RWPE1 (cell line): ENCODE results near the gene FAM114A2.

Source experiments
- CTCF ChIA-PET: fragments of 350-600 bp; sonication (Branson Sonifier 250); formaldehyde crosslinking; extraction: SDS; loops from one replicate; lab custom pipeline; 2021; lab: Yijun Ruan, JAX
- POLR2A ChIA-PET: fragments of 400-600 bp; formaldehyde crosslinking; extraction: SDS; loops from one replicate; lab custom pipeline; 2020; ENCODE audit warnings: antibody characterized with exemption; ENCODE audit not compliant: low non-redundant PET; lab: Yijun Ruan, JAX
- DNase-seq: peaks from one replicate; pipeline ENCODE4 v3.0.0; 2012; ENCODE audit warnings: low spot score
- H3K27ac ChIP-seq: fragments of 450-650 bp; 2 replicates; pipeline ENCODE4 v1.5.1; 2017
- TF ChIP-seq, protein P1 (sequence below): fragments of 450-650 bp; conservative IDR thresholded peaks from 2 replicates; pipeline ENCODE4 v1.5.1; 2017; ENCODE audit warnings: low read depth, mild to moderate bottlenecking

Gene FAM114A2

DNA sequence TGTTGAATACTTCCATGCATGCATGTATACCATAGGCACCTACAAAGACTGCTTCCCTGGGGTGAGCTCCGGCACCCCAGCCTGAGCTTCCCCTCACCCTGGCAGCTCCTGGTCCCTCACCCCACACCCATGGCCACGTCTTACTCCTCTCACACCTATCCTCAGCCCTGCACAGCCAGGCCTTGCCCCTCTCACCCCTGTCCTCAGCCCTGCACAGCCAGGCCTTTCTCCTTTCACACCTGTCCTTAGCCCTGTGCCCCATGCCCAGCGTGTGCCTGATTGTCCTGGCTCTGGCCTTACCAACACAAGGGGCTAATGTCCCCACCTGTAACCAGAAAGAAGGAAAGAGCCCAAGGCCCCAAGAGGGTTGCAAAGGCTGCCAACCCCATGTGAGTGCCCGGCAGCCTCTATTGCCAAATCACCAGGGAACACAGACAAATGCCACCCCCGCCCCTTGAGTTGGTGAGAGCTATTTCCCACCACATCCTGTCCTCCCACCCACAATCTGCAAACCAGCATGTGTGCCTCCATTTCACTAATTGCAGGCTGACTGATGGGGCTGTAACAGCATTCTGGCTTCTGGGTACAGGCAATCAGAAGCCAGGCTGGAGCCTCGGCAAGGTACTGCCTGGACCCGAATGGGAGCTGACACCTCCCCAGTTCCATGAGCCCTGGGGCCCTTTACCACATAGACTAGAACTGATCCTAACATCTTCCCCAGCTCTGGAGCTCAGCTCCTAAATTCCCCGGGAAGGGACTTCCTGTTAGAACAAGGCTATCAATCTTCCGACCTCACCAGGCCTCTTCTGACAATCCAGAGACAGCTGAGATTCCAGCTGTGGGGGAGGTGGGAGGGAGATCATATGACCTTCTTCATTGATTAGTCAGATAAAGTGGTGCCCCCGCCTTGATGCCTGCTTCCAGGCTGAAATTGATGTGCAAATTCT, 78.2 kb downstream of the FAM114A2 start:
- TF ChIP-seq, protein P1, sequence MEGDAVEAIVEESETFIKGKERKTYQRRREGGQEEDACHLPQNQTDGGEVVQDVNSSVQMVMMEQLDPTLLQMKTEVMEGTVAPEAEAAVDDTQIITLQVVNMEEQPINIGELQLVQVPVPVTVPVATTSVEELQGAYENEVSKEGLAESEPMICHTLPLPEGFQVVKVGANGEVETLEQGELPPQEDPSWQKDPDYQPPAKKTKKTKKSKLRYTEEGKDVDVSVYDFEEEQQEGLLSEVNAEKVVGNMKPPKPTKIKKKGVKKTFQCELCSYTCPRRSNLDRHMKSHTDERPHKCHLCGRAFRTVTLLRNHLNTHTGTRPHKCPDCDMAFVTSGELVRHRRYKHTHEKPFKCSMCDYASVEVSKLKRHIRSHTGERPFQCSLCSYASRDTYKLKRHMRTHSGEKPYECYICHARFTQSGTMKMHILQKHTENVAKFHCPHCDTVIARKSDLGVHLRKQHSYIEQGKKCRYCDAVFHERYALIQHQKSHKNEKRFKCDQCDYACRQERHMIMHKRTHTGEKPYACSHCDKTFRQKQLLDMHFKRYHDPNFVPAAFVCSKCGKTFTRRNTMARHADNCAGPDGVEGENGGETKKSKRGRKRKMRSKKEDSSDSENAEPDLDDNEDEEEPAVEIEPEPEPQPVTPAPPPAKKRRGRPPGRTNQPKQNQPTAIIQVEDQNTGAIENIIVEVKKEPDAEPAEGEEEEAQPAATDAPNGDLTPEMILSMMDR = no peak
- ChIA-PET CTCF (interaction anchor here (0.5 to 1.2 kb wide), 2 partner anchors 13 to 42 kb away, joined by 3 to 4 read pairs; no protein-coding TSS in a partner anchor), POLR2A (no interaction called here)
- H3K27ac ChIP-seq = no peak overlapping the region
- DNase-seq = no peak

DNA sequence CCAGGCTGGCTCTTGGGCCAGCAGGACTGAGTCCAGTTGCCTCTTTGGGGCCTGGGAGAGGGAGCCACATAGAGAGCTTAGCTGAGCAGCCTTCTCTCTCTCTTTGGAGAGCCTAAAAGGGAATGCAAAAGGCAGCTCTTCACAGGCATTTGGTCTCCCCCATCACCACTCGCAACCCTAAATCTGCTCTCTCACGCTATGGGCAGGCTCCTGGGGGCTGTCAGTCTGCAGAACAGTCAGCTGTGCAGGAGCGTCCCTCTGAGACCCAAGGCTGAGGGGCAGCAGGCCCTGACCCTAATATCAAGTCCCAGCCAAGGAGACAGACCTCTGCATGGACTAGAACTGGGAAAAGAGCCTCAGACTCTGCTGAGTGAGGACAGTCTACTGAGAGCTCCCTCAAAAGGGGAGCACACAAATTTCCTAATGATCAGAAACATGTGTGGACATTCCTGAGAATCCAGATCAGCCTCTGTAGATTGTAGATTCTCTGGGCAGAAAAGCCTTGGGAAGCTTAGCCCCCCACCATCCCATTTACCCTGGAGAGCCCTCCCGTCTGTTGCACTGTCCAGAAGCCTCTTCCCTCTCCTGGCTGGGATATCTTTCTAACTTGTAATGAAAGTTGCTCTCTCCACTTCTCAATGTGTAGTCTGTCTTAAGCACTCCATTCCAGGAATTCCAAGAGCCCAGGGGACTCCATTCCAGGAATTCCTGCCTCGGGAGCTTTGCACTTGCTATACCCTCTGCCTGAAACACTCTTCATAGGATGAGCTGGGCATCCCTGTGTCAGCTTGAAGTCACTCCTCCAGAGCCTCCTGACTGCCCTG, 79.4 kb downstream of the FAM114A2 start:
- H3K27ac ChIP-seq = no peak overlapping the region
- TF ChIP-seq, protein P1 = no peak
- CTCF ChIA-PET = interaction anchor here (0.5 to 1.2 kb wide), 2 partner anchors 15 to 41 kb away, joined by 3 to 4 read pairs; no protein-coding TSS in a partner anchor
- POLR2A ChIA-PET = no interaction called here
- no peak for DNase-seq

DNA sequence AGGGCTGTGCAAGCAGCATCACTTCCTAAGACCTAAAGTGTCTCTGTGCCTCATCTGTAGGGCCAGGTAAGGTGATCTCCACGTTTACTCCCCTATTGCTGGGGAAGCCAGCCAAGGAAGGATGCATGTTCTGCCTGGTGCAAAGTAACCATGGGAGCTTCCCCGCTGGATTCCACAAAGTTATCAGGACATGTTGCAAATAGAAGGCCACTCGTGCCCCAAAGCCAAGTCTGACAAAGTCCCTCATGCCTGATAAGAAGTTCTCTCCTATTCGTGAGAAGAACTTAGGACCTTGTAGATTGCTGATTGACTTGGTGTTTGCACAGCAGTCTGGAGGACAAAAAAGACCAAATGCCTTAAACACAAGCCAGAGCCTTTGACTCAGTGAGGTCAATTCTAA, 81.5 kb downstream of the FAM114A2 start:
- POLR2A ChIA-PET = no interaction called here
- CTCF ChIA-PET = interaction anchor here (0.6 kb wide), 1 partner anchor 683 kb away, joined by 3 read pairs; no protein-coding TSS in a partner anchor
- TF ChIP-seq, protein P1 = no peak

DNA sequence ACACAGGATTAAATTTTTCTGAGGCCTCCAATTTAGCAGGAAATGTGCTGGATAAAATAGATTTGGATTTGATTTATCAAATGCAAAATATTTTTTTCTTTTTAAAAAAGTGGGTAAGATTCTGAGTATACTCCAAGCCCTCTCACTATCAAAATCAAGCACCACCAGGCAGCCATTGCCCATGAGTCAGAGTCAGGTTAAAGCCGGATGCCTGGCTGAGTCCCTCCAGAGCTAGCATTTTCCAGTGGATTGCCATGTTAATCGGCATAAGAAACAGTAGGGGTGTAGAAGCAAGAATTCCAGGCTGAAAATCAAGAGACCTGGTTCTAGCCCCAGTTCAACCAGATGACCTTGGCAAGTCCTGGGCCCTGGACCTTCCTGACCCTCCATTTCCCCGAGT, 85.3 kb downstream of the FAM114A2 start:
- CTCF ChIA-PET = interaction anchor here (0.9 to 1.2 kb wide), 2 partner anchors 12 to 103 kb away, joined by 3 to 4 read pairs; no protein-coding TSS in a partner anchor

More for the DNA sequence above, 81.5 kb downstream of the FAM114A2 start:
- DNase-seq = no peak
- H3K27ac ChIP-seq = no peak overlapping the region

DNA sequence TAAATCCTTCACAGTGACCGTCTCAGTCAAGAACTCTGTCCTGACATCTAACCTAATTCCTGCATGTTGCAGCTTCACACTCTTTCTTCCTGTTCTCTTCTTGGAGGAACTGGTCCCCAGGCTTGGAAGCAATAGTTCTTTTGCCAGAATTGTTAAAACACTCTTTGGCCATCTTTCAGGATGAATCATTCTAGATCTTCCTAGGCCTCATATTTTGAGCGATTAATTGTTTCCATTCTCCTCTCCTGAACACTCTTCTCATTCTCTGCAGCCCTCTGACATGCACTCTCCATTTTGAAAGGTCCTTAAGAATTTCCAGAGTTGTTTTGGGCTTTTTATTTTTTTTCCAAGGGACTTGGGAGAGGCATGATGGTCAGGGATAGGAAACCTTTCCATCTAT, 85.8 kb downstream of the FAM114A2 start:
- no peak overlapping the region for H3K27ac ChIP-seq
- TF ChIP-seq, protein P1 = no peak
- CTCF ChIA-PET = interaction anchor here (0.6 to 1.2 kb wide), 3 partner anchors 12 to 447 kb away, joined by 3 to 4 read pairs (median 3); no protein-coding TSS in a partner anchor
- DNase-seq = no peak
- POLR2A ChIA-PET = no interaction called here

More for the DNA sequence above, 85.3 kb downstream of the FAM114A2 start:
- TF ChIP-seq, protein P1 = no peak
- H3K27ac ChIP-seq = no peak overlapping the region
- DNase-seq = no peak
- POLR2A ChIA-PET = no interaction called here

DNA sequence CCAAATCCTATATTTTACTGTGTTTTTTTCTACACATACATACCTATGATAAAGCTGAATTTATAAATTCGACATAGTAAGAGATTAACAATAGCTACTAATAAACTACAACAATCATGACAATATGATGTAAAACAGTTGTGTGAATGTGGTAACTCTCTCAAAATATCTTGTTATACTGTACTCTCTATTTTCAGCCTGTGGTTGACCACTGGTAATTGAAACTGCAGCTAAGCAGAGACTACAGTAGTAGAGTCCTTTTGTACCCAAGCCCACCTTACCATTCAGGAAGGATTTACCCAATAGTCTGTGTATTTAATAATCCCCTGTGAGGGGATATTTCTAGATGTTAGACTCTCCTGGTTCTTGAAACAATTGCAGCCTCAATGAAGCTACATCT, 86.7 kb downstream of the FAM114A2 start:
- TF ChIP-seq, protein P1 = no peak
- POLR2A ChIA-PET = no interaction called here
- DNase-seq = no peak
- CTCF ChIA-PET = interaction anchor here (0.8 to 1.5 kb wide), 2 partner anchors 13 to 937 kb away, joined by 4 to 9 read pairs; no protein-coding TSS in a partner anchor
- H3K27ac ChIP-seq = no peak overlapping the region
